OCI-LY7 (cell line): ENCODE measurements around the gene SLFN12L. TPM values are rescaled to one million over a fixed set of nuclear protein-coding genes. Genes with fewer than 3 reads are reported as not detected.
"Not testable (repeated sequence)": the region's sequence is repeated elsewhere in the genome, so short reads cannot be mapped to it uniquely, and the experiment has no call there.

Experiments used
- BruUV-seq: library from RNA; stranded (reverse); fragments of 400-500 nt; replicated peaks from 2 replicates; lab custom pipeline; 2021; lab: Mats Ljungman, UMichigan
- CTCF ChIA-PET: fragments of 300-600 bp; sonication (Branson Sonifier 250); formaldehyde crosslinking; loops from one replicate; lab custom pipeline; 2022; ENCODE audit warnings: antibody characterized with exemption; ENCODE audit not compliant: unreplicated experiment; lab: Charles Lee
- POLR2A ChIA-PET: fragments of 300-600 bp; sonication (Branson Sonifier 250); formaldehyde crosslinking; loops from one replicate; lab custom pipeline; 2022; ENCODE audit warnings: antibody characterized with exemption; lab: Charles Lee
- DNase-seq: peaks from one replicate; pipeline ENCODE4 v3.0.0-alpha.2; 2015; ENCODE audit warnings: low spot score
- H2AFZ ChIP-seq: fragments of 200-600 bp; sonication (generic), shearing (Covaris generic); 2 replicates; pipeline ENCODE4 v1.6.1; 2014; ENCODE audit warnings: mild to moderate bottlenecking, antibody characterized with exemption, low read length, moderate library complexity
- H3K27ac ChIP-seq: fragments of 200-600 bp; sonication (generic); 2 replicates; pipeline ENCODE4 v1.5.1; 2014; ENCODE audit warnings: mixed run types, low read depth, mild to moderate bottlenecking, moderate library complexity, low read length, inconsistent platforms; ENCODE audit not compliant: poor library complexity, severe bottlenecking
- H3K36me3 ChIP-seq: fragments of 200-600 bp; sonication (generic); 2 replicates; pipeline ENCODE4 v1.6.1; 2014; ENCODE audit warnings: mild to moderate bottlenecking, antibody characterized with exemption, low read length, moderate library complexity, mixed read lengths; ENCODE audit not compliant: insufficient read depth
- H3K4me1 ChIP-seq: fragments of 200-600 bp; sonication (generic); 2 replicates; pipeline ENCODE4 v1.5.1; 2014; ENCODE audit warnings: mild to moderate bottlenecking, low read length; ENCODE audit not compliant: insufficient read depth, poor library complexity, severe bottlenecking
- H3K4me2 ChIP-seq: fragments of 200-600 bp; sonication (generic); 2 replicates; pipeline ENCODE4 v1.6.1; 2014; ENCODE audit warnings: mild to moderate bottlenecking, low read length
- H3K4me3 ChIP-seq: fragments of 200-600 bp; sonication (generic); 2 replicates; pipeline ENCODE4 v1.5.1; 2014; ENCODE audit warnings: mild to moderate bottlenecking, low read depth, low read length; ENCODE audit not compliant: poor library complexity, severe bottlenecking
- H3K79me2 ChIP-seq: fragments of 200-600 bp; sonication (generic); 2 replicates; pipeline ENCODE4 v1.6.1; 2016; ENCODE audit warnings: low read depth, mild to moderate bottlenecking, low read length, moderate library complexity, mixed read lengths; ENCODE audit not compliant: insufficient read depth
- H3K9me2 ChIP-seq: fragments of 200-600 bp; sonication (generic); 2 replicates; pipeline ENCODE4 v1.6.1; 2016; ENCODE audit warnings: mild to moderate bottlenecking, low read length, mixed read lengths; ENCODE audit not compliant: insufficient read depth
- H3K9me3 ChIP-seq: fragments of 200-600 bp; sonication (generic); 2 replicates; pipeline ENCODE4 v1.6.1; 2014; ENCODE audit warnings: mild to moderate bottlenecking, mixed run types, low read length, mixed read lengths
- H4K20me1 ChIP-seq: fragments of 200-600 bp; sonication (generic); 2 replicates; pipeline ENCODE4 v1.6.1; 2014; ENCODE audit warnings: mild to moderate bottlenecking, antibody characterized with exemption, low read length, moderate library complexity, mixed read lengths; ENCODE audit not compliant: insufficient read depth
- EZH2phosphoT487 ChIP-seq: fragments of 200-600 bp; sonication (generic); IDR thresholded peaks from 2 replicates; pipeline ENCODE4 v1.6.1; 2018; ENCODE audit warnings: low read depth, borderline replicate concordance, mild to moderate bottlenecking, mixed run types, antibody characterized with exemption, low read length, moderate library complexity, mixed read lengths
- intact Hi-C: fragments of 100-400 bp; cut with micrococcal nuclease; formaldehyde crosslinking; loops from one replicate; pipeline ENCODE4 v1.10.0; 2022; ENCODE audit not compliant: unreplicated experiment
- total RNA-seq, 2 experiments: library from RNA; depleted of rRNA in 1 of 2; stranded (reverse); fragments of >200 nt in 1 of 2; shearing (Covaris generic) in 1 of 2; gene quantifications; 2 replicates each; pipeline ENCODE4 v1.2.3, GENCODE V29; 2014 to 2022
- TF ChIP-seq, protein P1 (sequence below): fragments of 200-600 bp; sonication (generic); conservative IDR thresholded peaks from 2 replicates; pipeline ENCODE4 v1.5.1; 2014; ENCODE audit warnings: mild to moderate bottlenecking, antibody characterized with exemption, low read length, moderate library complexity, mixed read lengths

Gene SLFN12L
- total RNA-seq, 2 experiments from 2014 or later: not detected

DNA sequence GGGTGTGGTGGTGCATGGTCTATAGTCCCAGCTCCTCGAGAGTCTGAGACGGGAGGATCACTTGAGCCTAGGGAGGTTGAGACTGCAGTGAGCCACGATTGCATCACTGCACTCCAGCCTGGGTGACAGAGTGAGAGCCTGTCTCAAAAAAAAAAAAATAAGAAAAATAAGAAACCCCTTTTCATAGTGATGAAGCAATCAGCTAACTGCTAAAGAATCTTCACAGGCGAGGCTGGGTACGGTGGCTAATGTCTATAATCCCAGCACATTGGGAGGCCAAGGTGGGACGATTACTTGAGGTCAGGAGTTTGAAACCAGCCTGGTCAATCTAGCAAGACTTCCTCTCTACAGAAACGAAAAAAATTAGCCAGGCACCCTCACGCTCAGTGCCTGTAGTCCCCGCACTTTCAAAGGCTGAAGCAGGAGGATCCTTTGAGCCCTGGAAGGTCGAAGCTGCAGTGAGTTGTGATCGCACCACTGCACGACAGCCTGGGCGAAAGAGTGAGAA, 760 bp downstream of the SLFN12L start:
- H3K9me2 ChIP-seq: no peaks in the 10 kb centered on the region
- DNase-seq: no peak
- POLR2A ChIA-PET: interaction anchor here (1.5 kb wide), 1 partner anchor 9 kb away, joined by 3 read pairs; no protein-coding TSS in a partner anchor
- H4K20me1 ChIP-seq: no peaks in the 10 kb centered on the region
- no peaks in the 10 kb centered on the region for H3K79me2 ChIP-seq
- H3K4me3 ChIP-seq: no peak overlapping the region
- H3K36me3 ChIP-seq: no peaks in the 10 kb centered on the region
- no TSS peak for BruUV-seq
- CTCF ChIA-PET: interaction anchor here (0.5 kb wide), 1 partner anchor 983 kb away, joined by 3 read pairs; no protein-coding TSS in a partner anchor
- peaks cover 22% of the 10 kb centered on the region for H3K4me1 ChIP-seq
- no peak overlapping the region for H3K4me2 ChIP-seq
- intact Hi-C loops: loop anchor here (10.0 kb wide), 1 partner anchor 362 kb away; no protein-coding TSS in a partner anchor
- H3K9me3 ChIP-seq: no peaks in the 10 kb centered on the region
- TF ChIP-seq, protein P1, sequence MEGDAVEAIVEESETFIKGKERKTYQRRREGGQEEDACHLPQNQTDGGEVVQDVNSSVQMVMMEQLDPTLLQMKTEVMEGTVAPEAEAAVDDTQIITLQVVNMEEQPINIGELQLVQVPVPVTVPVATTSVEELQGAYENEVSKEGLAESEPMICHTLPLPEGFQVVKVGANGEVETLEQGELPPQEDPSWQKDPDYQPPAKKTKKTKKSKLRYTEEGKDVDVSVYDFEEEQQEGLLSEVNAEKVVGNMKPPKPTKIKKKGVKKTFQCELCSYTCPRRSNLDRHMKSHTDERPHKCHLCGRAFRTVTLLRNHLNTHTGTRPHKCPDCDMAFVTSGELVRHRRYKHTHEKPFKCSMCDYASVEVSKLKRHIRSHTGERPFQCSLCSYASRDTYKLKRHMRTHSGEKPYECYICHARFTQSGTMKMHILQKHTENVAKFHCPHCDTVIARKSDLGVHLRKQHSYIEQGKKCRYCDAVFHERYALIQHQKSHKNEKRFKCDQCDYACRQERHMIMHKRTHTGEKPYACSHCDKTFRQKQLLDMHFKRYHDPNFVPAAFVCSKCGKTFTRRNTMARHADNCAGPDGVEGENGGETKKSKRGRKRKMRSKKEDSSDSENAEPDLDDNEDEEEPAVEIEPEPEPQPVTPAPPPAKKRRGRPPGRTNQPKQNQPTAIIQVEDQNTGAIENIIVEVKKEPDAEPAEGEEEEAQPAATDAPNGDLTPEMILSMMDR: no peak
- no peak for TF ChIP-seq EZH2phosphoT487
- no peak overlapping the region for H3K27ac ChIP-seq
- no peak overlapping the region for H2AFZ ChIP-seq

DNA sequence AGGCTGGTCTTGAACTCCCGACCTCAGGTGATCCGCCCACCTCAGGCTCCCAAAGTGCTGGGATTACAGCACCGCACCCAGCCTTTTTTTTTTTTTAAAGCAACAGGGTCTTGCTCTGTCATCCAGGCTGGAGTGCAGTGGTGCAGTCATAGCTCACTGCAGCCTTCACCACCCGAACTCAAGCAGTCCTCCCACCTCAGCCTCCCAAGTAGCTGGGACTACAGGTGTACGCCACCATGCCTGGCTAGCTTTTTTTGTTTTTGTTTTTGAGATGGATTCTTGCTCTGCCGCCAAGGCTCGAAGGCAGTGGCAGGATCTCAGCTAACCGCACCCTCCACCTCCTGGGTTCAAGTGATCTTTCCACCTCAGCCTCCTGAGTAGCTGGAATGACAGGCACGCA, 2.1 kb downstream of the SLFN12L start:
- H3K9me2 ChIP-seq, H2AFZ ChIP-seq, CTCF ChIA-PET, H3K9me3 ChIP-seq, H3K4me3 ChIP-seq, H3K79me2 ChIP-seq, H3K27ac ChIP-seq, H4K20me1 ChIP-seq, H3K4me2 ChIP-seq, DNase-seq, H3K36me3 ChIP-seq, BruUV-seq: not testable (repeated sequence)
- intact Hi-C loops: loop anchor here (10.0 kb wide), 1 partner anchor 361 kb away; no protein-coding TSS in a partner anchor
- POLR2A ChIA-PET: interaction anchor here (1.5 kb wide), 1 partner anchor 8 kb away, joined by 3 read pairs; no protein-coding TSS in a partner anchor
- peaks cover 13% of the 10 kb centered on the region for H3K4me1 ChIP-seq

DNA sequence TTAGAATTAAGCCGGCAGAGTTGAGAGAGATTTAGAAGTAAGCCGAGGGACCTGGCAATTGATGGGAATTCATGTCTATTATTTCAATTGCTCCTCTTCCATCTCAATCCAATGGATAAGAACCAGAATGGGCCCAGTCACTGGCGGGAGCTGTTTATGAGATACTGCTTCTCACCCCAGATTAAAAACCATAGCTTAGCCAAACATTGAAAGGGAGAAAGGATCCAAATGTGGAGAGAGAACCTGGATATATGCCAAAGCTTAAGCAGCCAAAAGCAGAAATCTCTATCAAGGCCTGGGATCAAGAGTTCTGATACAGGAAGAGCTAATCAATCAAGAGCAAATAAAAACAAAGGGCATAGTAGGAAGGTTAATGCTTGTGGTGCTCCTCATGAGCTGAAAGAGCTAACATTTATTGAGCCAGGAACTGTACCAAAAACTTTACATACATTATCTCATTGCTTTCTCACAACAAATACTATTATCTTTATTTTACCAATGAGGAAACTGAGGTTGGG, 2.8 kb downstream of the SLFN12L start:
- Histone ChIP-seq H3K9me3 (no peaks in the 10 kb centered on the region), H3K36me3 (no peaks in the 10 kb centered on the region), H2AFZ (no peak overlapping the region), H3K27ac (no peak overlapping the region), H3K9me2 (no peaks in the 10 kb centered on the region), H3K4me2 (no peak overlapping the region), H3K4me3 (no peak overlapping the region), H4K20me1 (no peaks in the 10 kb centered on the region), H3K79me2 (no peaks in the 10 kb centered on the region), H3K4me1 (peaks cover 6% of the 10 kb centered on the region)
- no peak for DNase-seq
- BruUV-seq: no TSS peak
- TF ChIP-seq, protein P1: no peak
- no peak for TF ChIP-seq EZH2phosphoT487
- ChIA-PET CTCF (interaction anchor here (0.5 kb wide), 1 partner anchor 228 kb away, joined by 3 read pairs; no protein-coding TSS in a partner anchor), POLR2A (no interaction called here)
- intact Hi-C loops: loop anchor here (10.0 kb wide), 1 partner anchor 360 kb away; no protein-coding TSS in a partner anchor
